AG04450 (cell line): ENCODE results near the gene CRYBG2. TPM values are rescaled to one million over a fixed set of nuclear protein-coding genes. Genes with fewer than 3 reads are reported as not detected.

Experiments used
- CTCF ChIA-PET: fragments of 300-600, 350-600 bp; formaldehyde crosslinking; extraction: SDS; loops from one replicate; lab custom pipeline; 2022; ENCODE audit warnings: antibody characterized with exemption, inconsistent platforms; lab: Charles Lee
- POLR2A ChIA-PET: fragments of 350-600 bp; formaldehyde crosslinking; extraction: SDS; loops from one replicate; lab custom pipeline; 2021; ENCODE audit warnings: antibody characterized with exemption, inconsistent platforms; lab: Yijun Ruan, JAX
- DNase-seq: peaks from one replicate; pipeline ENCODE4 v3.0.0-alpha.2; 2011; ENCODE audit warnings: low read depth, low spot score
- H3K27ac ChIP-seq: one replicate; pipeline ENCODE4 v1.5.1; 2012; ENCODE audit warnings: low read depth, low read length, control low read depth
- H3K27me3 ChIP-seq: one replicate; pipeline ENCODE4 v1.6.0; 2012; ENCODE audit warnings: low read length; ENCODE audit not compliant: control insufficient read depth, insufficient read depth
- H3K4me3 ChIP-seq: 2 replicates; pipeline ENCODE4 v1.5.1; 2011; ENCODE audit warnings: mild to moderate bottlenecking, low read depth, low read length, control low read depth
- H3K9me3 ChIP-seq: 2 replicates; pipeline ENCODE4 v1.5.1; 2012; ENCODE audit warnings: low read length; ENCODE audit not compliant: control insufficient read depth, insufficient read depth
- CTCF ChIP-seq: IDR thresholded peaks from 2 replicates; pipeline ENCODE4 v1.5.1; 2011; ENCODE audit warnings: low read depth, low read length, control low read depth, inconsistent platforms
- polyA plus RNA-seq: library from polyadenylated mRNA; depleted of rRNA; stranded (reverse); fragments of >200 nt; gene quantifications from 2 replicates; pipeline ENCODE4 v1.2.3, GENCODE V29; 2011

CRYBG2 gene
- polyA plus RNA-seq, 1 experiment = not detected

GRCh38 chr1:26384076-26384475 is 30.1 kb upstream of the CRYBG2 start:
- TF ChIP-seq CTCF = no peak
- Histone ChIP-seq H3K27me3 (peaks cover 2% of the 10 kb centered on the region), H3K9me3 (no peaks in the 10 kb centered on the region), H3K27ac (no peak overlapping the region), H3K4me3 (no peak overlapping the region)
- POLR2A ChIA-PET = no interaction called here
- no peak for DNase-seq
- CTCF ChIA-PET = no interaction called here

GRCh38 chr1:26378879-26379251 is 24.9 kb upstream of the CRYBG2 start:
- DNase-seq = no peak
- H3K27me3 ChIP-seq = no peaks in the 10 kb centered on the region
- H3K27ac ChIP-seq = no peak overlapping the region
- H3K4me3 ChIP-seq = no peak overlapping the region
- CTCF ChIA-PET = interaction anchor here (0.8 to 8.0 kb wide), 5 partner anchors 12 to 103 kb away, joined by 3 to 120 read pairs (median 11); no protein-coding TSS in a partner anchor
- no peaks in the 10 kb centered on the region for H3K9me3 ChIP-seq
- POLR2A ChIA-PET = interaction anchor here (0.7 kb wide), 1 partner anchor 25 kb away, joined by 9 read pairs; no protein-coding TSS in a partner anchor
- TF ChIP-seq CTCF = no peak

- Histone ChIP-seq H3K9me3 (no peaks in the 10 kb centered on the region), H3K27ac (peak overlapping the region; percentile 98), H3K27me3 (no peaks in the 10 kb centered on the region), H3K4me3 (peak overlapping the region; percentile 37)
- POLR2A ChIA-PET = interaction anchor here (0.5 to 0.9 kb wide), 3 partner anchors 97 to 364 kb away, joined by 3 to 5 read pairs (median 4); no protein-coding TSS in a partner anchor
- CTCF ChIA-PET = interaction anchor here (0.6 to 8.0 kb wide), 6 partner anchors 13 to 122 kb away, joined by 3 to 120 read pairs (median 7); no protein-coding TSS in a partner anchor
- peak; percentile 92 for DNase-seq
- TF ChIP-seq CTCF = no peak
Observed at GRCh38 chr1:26378088-26378878, 24.4 kb upstream of the CRYBG2 start.

- DNase-seq = no peak
- CTCF ChIA-PET = interaction anchor here (1.2 to 8.0 kb wide), 4 partner anchors 13 to 142 kb away, joined by 3 to 120 read pairs (median 9); partner anchors contain the start of gene CEP85
Observed at GRCh38 chr1:26376050-26376449, 22.1 kb upstream of the CRYBG2 start.

More at GRCh38 chr1:26376050-26376449, 22.1 kb upstream of the CRYBG2 start:
- Histone ChIP-seq H3K27ac (no peak overlapping the region), H3K4me3 (no peak overlapping the region), H3K27me3 (no peaks in the 10 kb centered on the region), H3K9me3 (no peaks in the 10 kb centered on the region)
- POLR2A ChIA-PET = no interaction called here
- TF ChIP-seq CTCF = no peak
